Inflammatory macrophage treated with lipopolysaccharide for 4 hours (primary cell): ENCODE results near the gene HCFC1.
A peak's percentile ranks its signal among the peaks of the same experiment; 100 is the strongest.

Source experiments
- DNase-seq: peaks from one replicate; pipeline ENCODE4 v3.0.0-alpha.2; 2020

HCFC1 gene

DNA sequence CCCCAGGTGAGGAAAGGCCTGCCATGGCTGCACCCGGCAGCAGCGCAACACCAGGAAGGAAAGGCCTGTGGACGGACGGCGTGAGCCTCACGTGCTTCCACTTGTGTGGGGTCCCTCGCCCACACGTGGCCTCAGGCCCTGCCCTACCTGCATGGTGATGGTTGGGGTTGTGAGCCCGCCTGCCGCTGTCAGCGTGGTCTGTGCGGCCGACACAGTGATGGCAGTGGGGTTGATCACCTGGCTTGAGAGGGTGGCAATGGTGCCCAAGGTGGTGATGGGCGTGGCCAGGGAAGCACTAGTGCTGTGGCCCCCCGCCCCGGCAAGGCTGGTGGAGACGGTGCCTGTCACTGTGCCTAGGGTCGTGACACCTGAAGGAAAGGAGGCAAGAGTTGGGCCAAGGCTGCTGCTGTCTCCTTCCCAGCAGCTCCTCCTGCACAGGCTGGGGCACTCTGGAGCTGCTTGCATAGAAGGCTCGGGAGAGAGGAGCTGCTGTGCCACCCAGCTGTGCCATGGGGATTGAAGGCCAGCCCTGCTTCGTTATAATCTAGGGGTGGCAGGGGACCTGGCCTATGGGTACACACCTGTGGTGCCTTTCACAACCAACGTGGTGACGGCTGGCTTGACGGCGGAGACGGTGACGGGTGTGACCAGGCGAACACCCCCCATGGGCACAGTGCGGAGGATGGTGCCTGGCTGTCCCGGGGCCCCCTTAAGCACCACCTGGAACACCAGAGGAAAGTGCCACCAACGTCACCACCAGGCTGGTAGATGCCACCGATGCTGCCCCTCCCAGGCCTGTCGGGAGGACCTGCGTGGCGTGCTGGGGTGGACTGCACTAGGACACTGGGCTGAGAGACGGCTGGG is 15.3 kb downstream of the HCFC1 start:
- no peak for DNase-seq

- no peak for DNase-seq
Observed at GRCh38 chrX:153955228-153955732, 16.3 kb downstream of the HCFC1 start.

- no peak for DNase-seq
Observed at GRCh38 chrX:153954558-153955227, 16.9 kb downstream of the HCFC1 start.

DNA sequence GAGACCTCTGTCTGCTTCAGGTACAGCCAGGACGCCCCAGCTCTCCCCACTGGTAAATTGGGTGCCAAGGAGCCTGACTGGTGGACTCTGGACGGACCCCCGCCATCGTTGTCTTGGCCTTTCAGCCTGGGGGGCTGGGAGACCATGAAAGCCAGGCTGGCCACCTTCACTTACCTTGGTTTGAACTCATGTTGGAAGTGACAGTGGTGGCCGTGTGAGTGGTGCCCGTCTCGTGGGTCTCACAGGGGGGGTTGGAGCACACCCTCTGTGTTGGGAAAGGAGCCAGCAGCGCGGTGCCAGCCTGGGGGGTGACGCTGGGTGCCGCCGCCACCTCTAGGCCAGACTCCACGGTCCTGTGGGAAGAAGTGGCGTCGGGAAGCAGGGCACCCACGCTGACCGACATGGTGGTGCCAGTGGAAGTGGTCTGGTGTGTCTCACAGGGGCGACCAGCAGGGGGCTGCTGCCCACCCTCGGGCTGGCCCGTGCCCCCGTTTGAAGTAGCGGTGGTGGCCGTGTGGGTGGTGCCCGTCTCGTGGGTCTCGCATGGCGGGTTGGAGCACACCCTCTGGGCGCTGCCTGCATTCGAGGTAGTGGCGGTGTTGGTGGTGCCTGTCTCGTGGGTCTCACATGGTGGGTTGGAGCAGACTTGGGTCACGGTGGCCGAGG is 17.6 kb downstream of the HCFC1 start:
- DNase-seq = no peak

DNA sequence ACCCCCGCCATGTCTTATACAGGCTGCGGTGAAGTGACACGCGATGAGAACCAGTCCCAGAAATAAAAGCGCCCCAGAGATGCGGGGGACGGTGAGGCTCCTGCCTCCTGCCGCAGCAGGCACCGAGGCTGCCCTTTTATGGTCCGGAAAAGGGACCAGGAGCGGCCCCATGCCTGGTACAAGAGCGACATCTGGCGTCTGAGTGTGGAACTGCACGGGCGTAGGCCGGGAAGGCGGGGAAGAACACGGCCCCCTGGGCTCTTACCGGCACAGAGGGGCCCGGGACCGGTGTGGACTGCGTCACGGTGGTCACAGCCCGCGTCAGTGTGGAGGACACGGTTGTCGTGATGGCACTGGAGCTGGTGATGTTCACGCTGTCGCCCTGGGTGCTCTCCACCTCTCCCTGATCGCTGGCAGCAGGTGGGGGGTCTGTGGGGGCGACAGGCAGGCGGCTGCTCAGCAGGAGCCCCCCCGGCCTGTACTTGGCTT is 18.2 kb downstream of the HCFC1 start:
- DNase-seq = peak; percentile 52

DNA sequence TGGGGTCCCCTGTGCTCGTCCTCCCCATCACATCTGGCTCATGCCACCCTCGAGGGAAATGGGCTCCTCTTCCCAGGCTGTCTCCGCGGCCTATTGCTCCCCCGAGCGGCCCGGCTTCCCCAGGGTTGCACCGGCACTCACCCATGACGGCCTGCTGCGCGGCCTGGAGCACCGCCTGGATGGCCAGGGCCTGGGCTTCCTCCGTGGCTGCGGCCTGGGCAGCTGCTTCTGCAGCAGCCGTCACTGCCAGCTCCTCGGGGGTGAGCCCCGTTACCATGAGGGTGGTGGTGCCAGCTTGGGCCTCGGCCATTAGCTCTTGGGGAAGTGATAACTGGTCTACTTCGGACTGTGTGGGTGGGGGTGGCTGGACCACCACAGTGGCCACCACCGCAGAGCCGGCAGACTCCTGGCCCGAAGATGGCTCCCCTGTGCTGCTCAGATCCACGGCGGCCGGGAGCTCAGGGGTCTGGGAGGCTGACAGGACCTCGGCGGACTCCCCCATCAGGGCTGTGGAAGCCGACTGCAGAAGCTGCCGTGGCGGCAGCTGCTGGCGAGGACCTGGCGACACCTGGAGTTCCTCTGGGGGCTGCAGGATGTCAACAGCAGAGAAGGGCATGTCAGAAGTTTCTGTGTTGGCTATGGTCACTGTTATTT is 19.1 kb downstream of the HCFC1 start:
- DNase-seq = no peak

GRCh38 chrX:153951683-153952372 is 19.8 kb downstream of the HCFC1 start:
- DNase-seq = no peak

- DNase-seq = no peak
Observed at GRCh38 chrX:153950127-153950526, 21.5 kb downstream of the HCFC1 start.

DNA sequence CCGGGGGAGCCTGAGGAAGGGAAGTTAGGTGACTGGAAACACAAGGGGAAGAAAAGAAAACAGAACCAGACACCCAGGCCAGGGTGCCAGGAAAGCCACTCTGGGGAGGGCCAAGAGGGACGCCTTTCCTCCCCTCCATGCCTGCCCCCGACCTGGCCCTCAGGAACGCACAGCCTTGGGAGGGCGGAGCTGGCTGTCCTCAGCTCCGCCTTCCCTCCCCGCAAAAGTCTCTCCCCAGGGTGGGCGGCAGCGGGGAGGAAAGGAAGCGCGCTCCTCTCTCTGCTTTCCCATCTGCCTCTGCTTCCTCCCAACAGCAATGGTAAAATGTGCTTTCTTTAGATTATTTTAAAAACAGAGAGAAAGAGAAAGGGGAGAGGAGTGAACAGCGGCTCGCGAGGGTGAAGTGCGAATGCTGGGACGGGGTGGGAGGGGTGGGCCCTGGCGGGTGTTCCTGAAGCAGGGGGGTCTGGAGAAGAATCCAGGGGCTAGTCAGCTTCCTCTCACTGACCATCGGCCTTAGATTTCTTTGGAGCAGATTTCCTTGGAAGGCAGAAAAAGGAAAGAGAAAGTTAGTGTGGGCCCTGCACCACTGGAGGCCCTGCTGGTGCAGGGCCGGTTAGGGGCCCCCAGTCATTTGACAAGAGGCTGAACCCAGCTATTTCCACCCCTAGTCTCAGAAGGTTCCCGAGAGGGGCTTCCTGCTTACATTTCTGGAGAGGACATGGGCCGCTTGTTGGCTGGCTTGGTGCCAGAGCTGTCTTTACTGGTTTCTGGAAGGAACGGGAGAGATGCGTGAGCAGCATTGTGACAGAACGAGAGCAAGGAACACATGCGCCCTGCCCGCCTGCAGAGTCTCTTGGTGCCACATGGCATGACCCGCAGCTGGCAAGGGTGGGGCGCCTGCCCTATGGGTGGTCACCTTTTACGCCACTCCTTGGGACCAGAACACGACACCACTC is 22.5 kb downstream of the HCFC1 start:
- no peak for DNase-seq

DNA sequence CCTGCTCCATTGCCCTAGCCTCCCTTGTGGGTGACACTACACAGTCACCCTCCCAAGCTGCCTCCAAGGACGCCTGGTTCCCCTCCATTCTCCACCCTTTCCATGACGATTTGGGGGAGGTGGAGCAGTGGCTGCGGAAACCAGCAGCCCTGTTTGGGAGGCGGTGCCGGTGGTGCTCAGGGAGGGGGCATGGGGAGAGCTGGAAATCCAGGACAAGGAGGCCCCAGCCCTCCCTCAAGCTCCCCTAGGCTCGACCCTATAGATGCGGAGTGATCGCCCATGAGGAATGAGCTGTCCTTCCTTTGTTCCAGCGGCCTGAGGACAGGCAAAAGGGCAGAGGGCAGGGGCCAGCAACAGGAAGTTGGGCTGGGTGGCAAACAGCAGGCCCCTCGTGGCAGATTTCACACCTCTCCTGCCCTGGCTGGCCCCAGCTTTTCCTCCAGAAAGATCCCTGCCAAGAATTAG is 23.6 kb downstream of the HCFC1 start:
- DNase-seq = no peak

- peak; percentile 77 for DNase-seq
Observed at GRCh38 chrX:153947009-153947769, 24.4 kb downstream of the HCFC1 start.

DNA sequence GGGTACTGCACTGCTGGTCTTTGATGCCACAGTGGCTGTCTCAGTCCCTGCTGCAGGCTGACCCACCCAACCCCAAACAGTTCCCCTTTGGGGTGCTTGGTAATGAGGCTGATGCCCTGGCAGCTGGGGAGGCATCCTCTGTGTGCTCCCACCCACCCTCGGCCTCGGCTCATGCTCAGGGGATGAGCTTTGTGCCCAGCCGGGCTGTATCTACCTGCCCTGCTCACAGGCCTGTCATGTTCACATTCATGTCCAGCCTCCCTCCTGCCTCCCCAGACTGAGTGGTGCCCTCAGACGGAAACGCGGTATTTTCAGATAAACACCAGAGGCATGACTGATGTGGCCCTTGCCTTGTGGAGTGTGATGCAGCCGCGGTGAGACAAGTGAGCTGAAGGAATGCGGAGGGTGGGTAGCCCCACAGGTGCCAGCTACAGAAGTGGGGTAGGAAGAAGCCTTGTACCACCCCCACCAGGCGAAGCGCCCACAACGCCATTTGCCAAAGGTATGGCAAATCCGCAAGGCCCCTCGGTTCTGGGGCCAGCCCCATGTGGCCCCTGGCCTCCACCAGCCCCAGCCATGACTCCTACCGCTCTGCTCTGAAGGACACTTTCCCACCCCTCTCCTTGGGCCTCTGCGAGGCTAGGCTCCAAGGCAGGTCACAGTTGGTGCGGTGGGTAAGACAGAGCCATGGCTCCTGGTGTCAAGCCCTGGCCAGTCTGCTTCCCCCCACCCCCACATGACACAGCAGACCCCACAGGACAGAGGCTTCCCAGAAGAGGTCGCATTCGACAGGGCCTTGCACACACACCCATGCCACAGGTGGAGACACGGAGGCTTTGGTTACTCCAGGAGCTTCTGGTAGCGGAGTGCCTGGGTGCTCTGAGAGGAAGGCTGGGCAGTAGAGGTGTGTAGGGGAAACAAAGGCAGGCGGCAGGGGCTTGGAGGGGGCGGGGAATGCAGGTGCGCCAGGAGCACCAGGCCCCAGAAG is 25.4 kb downstream of the HCFC1 start:
- DNase-seq = no peak

- DNase-seq = no peak
Observed at GRCh38 chrX:153944800-153945150, 26.8 kb downstream of the HCFC1 start.

DNA sequence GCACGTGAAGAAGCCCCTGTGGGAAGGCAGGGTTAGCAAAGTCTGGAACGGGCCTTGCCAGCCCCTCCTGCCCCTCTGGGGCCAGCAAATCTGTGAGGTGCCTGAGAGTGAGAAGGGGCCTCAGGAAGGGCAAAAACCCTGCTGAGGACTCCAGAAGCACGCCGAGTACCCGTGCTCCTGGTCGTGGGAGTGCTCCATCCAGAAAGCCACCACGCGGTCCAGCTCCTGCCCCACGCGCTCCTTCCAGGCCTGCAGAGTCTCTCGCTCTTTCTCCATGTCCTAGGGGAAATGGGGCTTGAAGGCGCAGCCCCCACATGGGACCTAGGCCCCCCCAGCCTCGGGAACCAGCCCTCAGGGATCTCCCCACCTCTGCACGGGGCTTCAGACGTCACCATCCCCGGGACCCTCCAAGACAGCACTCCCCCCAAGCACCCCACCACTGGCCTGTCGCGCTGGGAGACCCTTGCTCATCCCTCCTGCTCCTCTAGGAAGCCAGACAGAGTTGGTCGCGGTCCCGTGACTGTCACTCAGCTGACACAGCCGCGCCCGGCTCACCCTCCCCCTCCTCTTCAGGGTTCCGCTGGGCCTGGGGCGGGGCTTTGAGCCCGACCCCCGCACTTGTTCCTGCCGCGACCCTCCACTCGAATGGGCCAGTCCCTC is 27.3 kb downstream of the HCFC1 start, which contains the start of gene RENBP:
RENBP (minus strand) TSS at position 504 of the 660 bp plus-strand sequence; CDS start at position 471, 33 bp downstream.
- DNase-seq = peak; percentile 62

DNA sequence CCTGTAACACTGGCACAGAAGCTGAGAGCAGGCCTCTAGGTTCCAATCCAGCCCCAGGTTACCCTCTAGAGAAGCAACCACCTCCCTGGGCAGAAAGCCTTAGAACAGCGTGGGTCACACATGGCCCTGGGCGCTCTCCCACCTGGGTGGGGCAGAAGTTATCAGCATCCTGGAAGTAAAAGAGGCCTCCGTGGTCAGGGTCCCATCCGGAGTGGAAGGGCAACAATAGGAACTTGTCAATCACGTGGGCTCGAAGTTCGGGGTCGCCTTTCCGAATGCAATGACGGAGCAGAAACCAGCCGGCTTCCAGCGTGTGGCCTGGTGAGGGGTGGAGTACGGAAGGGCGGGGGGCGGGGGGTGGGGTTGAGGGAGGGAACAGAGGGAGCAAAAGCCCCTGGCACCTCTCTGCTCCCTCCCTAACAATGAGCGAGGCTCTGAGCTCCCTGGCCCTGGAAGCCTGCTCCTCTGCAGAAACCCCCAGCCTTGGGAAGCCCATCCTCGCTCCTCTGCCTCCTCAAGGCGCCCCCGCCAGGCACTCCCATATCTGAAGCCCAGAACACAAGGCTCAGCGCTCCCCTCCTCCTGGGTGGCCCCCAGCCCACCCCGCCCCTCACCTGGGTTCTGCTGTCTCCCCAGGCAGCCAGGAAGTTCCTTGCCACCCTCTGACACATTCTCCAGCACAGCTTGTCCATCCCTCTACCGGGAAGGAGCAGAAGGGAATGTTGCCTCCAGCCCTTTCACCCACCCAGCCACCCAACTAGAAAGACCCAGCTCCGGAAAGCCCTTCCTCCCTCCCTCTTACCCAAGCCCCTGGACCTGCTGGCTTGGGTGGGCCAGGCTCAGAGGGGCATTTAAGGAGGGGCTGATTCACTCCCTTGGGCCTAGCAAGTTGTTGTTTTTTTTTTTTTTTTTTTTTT is 30.0 kb downstream of the HCFC1 start:
- DNase-seq = no peak

GRCh38 chrX:153939573-153939972 is 32.0 kb downstream of the HCFC1 start:
- DNase-seq = no peak

GRCh38 chrX:153938226-153938786 is 33.3 kb downstream of the HCFC1 start:
- DNase-seq = no peak
